AML-193 (cell line): Measurements from ENCODE around the gene UHRF2.
"Not testable (repeated sequence)": the region's sequence is repeated elsewhere in the genome, so short reads cannot be mapped to it uniquely, and the experiment has no call there.

Experiments used
- DNase-seq, 2 experiments: peaks; one replicate each; lab custom pipeline; 2025; lab: John Stamatoyannopoulos, UW

The UHRF2 gene

GRCh38 chr9:6428940-6429889 is 16.2 kb downstream of the UHRF2 start:
- no peak for DNase-seq

GRCh38 chr9:6431038-6431437 is 18.0 kb downstream of the UHRF2 start:
- DNase-seq, result no peak

- no peak for DNase-seq
Observed at GRCh38 chr9:6433410-6433809, 20.4 kb downstream of the UHRF2 start.

DNA sequence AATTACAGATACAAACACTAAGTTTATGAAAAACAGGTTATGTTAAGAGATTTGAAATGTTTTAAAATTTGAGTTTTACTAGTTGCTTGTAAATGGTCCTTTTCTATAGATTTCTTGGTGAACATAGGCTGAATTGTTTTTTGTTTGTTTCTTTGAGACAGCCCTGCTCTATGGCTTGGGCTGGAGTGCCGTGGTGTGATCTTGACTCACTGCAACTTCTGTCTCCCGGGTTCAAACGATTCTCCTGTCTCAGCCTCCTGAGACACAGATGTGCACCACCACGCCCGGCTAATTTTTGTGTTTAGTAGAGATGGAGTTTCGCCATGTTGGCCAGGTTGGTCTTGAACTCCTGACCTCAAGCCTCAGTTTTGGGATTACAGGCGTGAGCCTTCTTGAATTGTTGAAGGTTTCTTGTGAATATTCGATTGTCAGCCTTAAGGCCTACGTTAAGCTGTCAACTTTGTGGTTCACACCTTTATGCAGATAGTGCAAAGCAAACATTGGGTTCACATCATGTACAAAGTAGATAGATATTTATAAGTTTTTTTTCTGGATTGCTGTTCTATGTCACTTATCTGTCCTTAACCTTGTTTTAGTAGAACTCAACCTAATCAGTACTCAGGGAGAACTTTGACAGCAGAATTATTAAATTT is 26.2 kb downstream of the UHRF2 start:
- DNase-seq, result no peak

GRCh38 chr9:6440405-6440804 is 27.4 kb downstream of the UHRF2 start:
- DNase-seq, result no peak

GRCh38 chr9:6441269-6441668 is 28.3 kb downstream of the UHRF2 start:
- DNase-seq, result no peak

GRCh38 chr9:6443661-6444060 is 30.7 kb downstream of the UHRF2 start:
- DNase-seq, result no peak

DNA sequence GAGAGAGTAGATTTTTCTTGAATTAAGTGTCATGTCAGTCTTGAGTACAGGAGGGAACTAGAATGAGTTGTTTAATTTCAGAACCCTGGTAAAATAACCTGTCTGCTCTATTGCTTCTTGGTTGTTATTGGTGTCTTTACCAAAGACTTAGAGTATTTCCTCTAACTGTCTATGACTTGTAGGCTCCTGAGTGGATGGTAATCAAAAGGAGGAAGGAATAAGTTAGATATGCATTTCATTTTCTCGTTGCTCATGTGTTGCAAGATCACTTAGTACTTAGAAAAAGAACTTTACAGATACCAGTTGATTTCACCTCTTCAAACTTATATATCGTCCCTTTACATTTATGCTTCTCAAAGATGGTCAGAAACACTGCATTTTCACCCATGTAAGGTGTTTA is 31.1 kb downstream of the UHRF2 start:
- peak; percentile 40 to 57 for DNase-seq

GRCh38 chr9:6449086-6449485 is 36.1 kb downstream of the UHRF2 start:
- no peak for DNase-seq

DNA sequence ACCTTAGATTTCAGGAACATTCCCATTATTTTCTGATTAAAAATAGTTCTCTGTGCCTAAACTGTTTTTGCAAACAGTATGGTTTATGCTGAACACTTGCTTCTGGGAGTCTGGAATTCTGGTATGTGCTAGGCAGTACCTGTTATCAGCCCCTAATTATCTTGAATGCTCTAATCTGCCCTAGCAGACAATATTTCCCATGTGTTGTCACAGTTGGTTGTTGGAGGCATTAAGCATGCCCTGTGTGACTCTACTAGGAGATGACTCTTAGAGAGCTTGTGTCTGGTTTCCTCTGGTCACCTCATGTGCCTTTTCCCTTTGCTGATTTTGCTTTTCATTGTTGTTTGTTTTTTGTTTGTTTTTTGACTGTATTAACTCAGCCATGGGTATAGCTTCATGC is 36.6 kb downstream of the UHRF2 start:
- no peak for DNase-seq

GRCh38 chr9:6450641-6451375 is 37.8 kb downstream of the UHRF2 start:
- no peak for DNase-seq

- DNase-seq, result not testable (repeated sequence)
Observed at GRCh38 chr9:6455292-6455691, 42.3 kb downstream of the UHRF2 start.

DNA sequence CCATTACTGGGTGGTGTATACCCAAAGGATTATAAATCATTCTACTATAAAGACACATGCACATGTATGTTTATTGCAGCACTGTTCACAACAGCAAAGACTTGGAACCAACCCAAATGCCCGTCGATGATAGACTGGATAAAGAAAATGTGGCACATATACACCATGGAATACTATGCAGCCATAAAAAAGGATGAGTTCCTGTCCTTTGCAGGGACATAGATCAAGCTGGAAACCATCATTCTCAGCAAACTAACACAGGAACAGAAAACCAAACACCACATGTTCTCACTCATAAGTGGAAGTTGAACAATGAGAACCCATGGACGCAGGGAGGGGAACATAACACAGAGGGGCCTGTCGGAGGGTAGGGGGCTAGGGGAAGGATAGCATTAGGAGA is 45.7 kb downstream of the UHRF2 start:
- not testable (repeated sequence) for DNase-seq

DNA sequence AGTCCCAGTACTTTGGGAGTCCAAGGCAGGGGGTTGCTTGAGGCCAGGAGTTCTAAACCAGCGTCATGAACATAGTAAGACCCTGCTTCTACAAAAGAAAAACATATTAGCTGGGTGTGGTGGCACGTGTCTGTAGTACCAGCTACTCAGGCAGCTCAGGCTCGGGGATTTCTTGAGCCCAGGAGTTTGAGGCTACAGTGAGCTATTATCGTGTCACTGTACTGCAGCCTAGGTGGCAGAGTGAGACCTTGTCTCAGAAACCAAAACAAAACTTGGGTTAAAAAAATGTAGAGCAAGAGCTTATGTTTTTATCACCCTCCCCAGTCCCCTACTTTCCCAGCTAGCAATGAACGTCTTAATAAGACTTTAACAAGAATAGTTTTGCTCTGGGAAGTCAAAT is 46.7 kb downstream of the UHRF2 start:
- DNase-seq, result no peak

DNA sequence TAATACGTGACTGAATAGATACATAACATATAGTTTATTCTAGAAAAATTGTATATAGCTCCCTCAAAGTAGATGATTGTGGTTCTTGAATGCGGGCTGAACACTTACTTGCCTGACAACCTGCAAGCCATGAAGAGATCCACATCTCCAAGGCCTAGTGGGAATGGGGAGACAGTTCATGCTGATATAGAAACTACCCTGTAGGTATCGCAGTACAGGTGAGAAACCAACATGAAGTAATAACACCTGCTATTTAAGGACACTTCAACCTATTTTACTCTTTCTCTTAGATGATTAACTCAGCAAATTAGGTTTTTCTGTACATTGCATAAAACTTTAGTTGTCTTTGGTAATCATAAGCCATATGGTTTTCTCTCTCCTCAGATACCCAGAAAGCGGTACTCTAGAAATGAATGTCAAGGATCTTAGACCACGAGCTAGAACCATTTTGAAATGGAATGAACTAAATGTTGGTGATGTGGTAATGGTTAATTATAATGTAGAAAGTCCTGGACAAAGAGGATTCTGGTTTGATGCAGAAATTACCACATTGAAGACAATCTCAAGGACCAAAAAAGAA is 47.3 kb downstream of the UHRF2 start:
- DNase-seq, result no peak

- no peak for DNase-seq
Observed at GRCh38 chr9:6461619-6462018, 48.6 kb downstream of the UHRF2 start.

DNA sequence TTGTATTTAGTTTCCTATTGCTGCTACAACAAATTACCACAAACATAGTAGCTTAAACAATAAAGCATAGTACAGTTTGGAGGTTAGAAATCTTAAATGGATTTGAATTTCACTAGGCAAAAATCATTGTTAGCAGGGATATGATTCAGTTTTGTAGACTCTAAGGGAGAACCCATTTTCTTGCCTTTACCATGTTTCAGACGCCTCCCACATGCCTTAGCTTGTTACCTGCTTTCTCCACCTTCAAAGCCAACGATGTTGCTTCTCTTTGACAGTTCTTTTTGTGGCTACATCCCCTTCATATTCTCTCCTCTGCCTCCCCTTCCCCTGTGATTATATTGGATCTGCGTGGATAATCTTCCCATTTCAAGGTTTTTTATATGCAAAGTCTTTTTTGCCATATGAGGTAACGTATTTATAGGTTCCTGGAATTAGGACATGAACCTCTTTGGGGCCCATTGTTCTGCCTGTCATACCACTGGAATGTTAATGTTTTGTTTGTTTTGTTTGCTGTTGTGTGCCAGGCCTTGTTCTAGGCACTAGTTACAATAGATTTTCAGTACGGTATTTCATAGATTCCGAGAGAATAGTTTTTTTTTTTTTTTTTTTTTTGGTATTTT is 54.1 kb downstream of the UHRF2 start:
- no peak for DNase-seq

DNA sequence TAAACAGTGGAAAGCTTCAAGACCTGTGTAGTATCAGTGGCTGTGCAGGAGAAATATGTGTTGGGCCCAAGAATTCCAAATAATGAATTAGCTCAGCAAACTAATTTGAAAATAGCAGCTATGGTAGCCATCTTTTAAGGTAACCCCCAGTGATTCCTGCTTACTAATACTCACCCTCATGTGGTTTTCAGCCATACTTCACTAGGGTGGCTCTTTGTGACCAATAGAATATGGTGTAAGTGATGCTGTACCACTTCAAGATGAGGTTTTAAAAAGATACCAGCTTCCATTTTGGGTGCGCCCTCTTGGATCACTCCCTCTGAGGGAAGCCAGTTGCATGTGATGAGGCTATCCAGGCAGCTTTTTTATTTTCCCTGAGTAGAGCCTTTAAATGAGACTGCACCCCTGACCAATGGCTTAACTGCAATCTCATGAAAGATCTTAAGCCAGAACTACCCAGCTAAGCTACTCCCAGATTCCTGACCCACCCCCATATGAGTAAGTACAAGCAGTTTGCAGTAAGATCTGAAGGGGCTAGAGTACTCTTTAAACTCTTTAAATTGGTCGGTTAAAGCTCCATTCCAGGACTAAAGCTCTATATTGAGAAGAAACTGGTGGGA is 58.3 kb downstream of the UHRF2 start:
- DNase-seq, result no peak

- no peak for DNase-seq
Observed at GRCh38 chr9:6473151-6473550, 60.2 kb downstream of the UHRF2 start.

DNA sequence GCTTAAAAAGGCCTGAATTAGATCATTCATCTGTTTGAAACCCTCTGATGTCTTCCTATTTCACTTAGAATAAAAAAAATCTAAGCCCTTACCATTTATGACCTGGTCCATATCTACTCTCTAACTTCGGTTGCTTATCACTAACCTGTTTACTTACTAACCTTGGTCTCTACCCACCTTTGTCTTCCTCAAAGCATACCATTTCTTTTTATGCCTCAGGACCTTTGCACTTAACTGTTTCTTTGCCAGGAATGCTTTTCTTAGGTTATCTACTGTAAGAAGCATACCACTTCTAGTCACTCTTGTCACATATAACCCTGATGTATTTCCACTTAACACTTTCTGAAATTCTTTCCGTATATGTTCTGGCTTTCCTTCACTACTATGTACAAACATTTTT is 67.0 kb downstream of the UHRF2 start:
- no peak for DNase-seq

DNA sequence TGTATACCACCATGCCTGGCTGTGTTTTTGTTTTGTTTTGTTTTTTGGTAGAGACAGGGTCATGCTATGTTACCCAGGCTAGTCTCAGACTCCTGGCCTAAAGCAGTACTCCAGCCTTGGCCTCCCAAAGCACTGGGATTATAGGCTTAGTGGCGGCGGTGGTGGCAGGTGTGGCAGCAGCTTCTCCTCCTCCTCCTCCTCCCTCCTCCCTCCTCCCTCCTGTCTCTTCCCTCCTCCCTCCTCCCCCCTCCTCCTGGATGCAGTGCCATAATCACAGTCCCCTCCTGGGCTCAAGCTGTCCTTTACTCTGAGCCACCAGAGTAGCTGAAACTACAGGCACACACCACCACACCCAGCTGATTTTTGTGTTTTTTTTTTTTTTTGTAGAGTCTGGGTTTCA is 71.2 kb downstream of the UHRF2 start:
- no peak for DNase-seq
